ENCODE measurements around the gene ZBTB16. TPM values are rescaled to one million over a fixed set of nuclear protein-coding genes. Genes with fewer than 3 reads are reported as not detected.

ZBTB16 gene
- total RNA-seq, 1 donor from 2014 or later = 64.5 TPM

- peaks cover 98% of the 10 kb centered on the region for H3K4me1 ChIP-seq
- H3K4me3 ChIP-seq = no peak overlapping the region
- peaks cover 18% of the 10 kb centered on the region for H3K36me3 ChIP-seq
These were observed 141.7 kb downstream of the ZBTB16 start for GRCh38 chr11:114201219-114201618.

GRCh38 chr11:114202011-114202609 is 142.6 kb downstream of the ZBTB16 start:
- H3K4me3 ChIP-seq = no peak overlapping the region
- intact Hi-C loops (cut with micrococcal nuclease) = no loop called here
- peaks cover 98% of the 10 kb centered on the region for H3K4me1 ChIP-seq

More at GRCh38 chr11:114201219-114201618, 141.7 kb downstream of the ZBTB16 start:
- Histone ChIP-seq H3K9me3 (replicated peaks) (no peaks in the 10 kb centered on the region), H3K27me3 (ENCODE audit: low read depth) (no peaks in the 10 kb centered on the region), H3K27ac (replicated peaks) (peak overlapping the region; percentile 95)
- intact Hi-C loops (cut with micrococcal nuclease) = no loop called here
- no peak for DNase-seq
- no peak for TF ChIP-seq CTCF (IDR thresholded peaks at IDR 0.05; ENCODE audit: borderline replicate concordance)

GRCh38 chr11:114207096-114207495 is 147.6 kb downstream of the ZBTB16 start:
- intact Hi-C loops (cut with micrococcal nuclease) = no loop called here
- DNase-seq = no peak
- peaks cover 58% of the 10 kb centered on the region for H3K36me3 ChIP-seq

More at GRCh38 chr11:114202011-114202609, 142.6 kb downstream of the ZBTB16 start:
- Histone ChIP-seq H3K27me3 (ENCODE audit: low read depth) (no peaks in the 10 kb centered on the region), H3K9me3 (replicated peaks) (no peaks in the 10 kb centered on the region), H3K36me3 (peaks cover 22% of the 10 kb centered on the region), H3K27ac (replicated peaks) (peak overlapping the region; percentile 95)
- TF ChIP-seq CTCF (IDR thresholded peaks at IDR 0.05; ENCODE audit: borderline replicate concordance) = no peak
- no peak for DNase-seq

GRCh38 chr11:114208377-114208776 is 148.9 kb downstream of the ZBTB16 start:
- no peak for TF ChIP-seq CTCF (IDR thresholded peaks at IDR 0.05; ENCODE audit: borderline replicate concordance)
- Histone ChIP-seq H3K27me3 (ENCODE audit: low read depth) (no peaks in the 10 kb centered on the region), H3K36me3 (peaks cover 70% of the 10 kb centered on the region)

More at GRCh38 chr11:114207096-114207495, 147.6 kb downstream of the ZBTB16 start:
- no peaks in the 10 kb centered on the region for H3K9me3 ChIP-seq (replicated peaks)
- no peaks in the 10 kb centered on the region for H3K27me3 ChIP-seq (ENCODE audit: low read depth)
- no peak overlapping the region for H3K4me3 ChIP-seq
- peaks cover 88% of the 10 kb centered on the region for H3K4me1 ChIP-seq
- TF ChIP-seq CTCF (IDR thresholded peaks at IDR 0.05; ENCODE audit: borderline replicate concordance) = no peak
- H3K27ac ChIP-seq (replicated peaks) = no peak overlapping the region

GRCh38 chr11:114209343-114209742 is 149.8 kb downstream of the ZBTB16 start:
- intact Hi-C loops (cut with micrococcal nuclease) = no loop called here

More at GRCh38 chr11:114208377-114208776, 148.9 kb downstream of the ZBTB16 start:
- peaks cover 88% of the 10 kb centered on the region for H3K4me1 ChIP-seq
- no peak for DNase-seq
- intact Hi-C loops (cut with micrococcal nuclease) = no loop called here
- H3K27ac ChIP-seq (replicated peaks) = no peak overlapping the region
- no peaks in the 10 kb centered on the region for H3K9me3 ChIP-seq (replicated peaks)
- H3K4me3 ChIP-seq = no peak overlapping the region

More at GRCh38 chr11:114209343-114209742, 149.8 kb downstream of the ZBTB16 start:
- Histone ChIP-seq H3K36me3 (peaks cover 62% of the 10 kb centered on the region), H3K4me1 (peaks cover 88% of the 10 kb centered on the region), H3K4me3 (no peak overlapping the region), H3K27ac (replicated peaks) (no peak overlapping the region), H3K9me3 (replicated peaks) (no peaks in the 10 kb centered on the region), H3K27me3 (ENCODE audit: low read depth) (no peaks in the 10 kb centered on the region)
- DNase-seq = no peak
- TF ChIP-seq CTCF (IDR thresholded peaks at IDR 0.05; ENCODE audit: borderline replicate concordance) = no peak
